Vagina (tissue), 2 donors: ENCODE data around the gene SYNDIG1.

ENCODE experiments used
- CTCF ChIP-seq, 3 experiments: fragments of 450-650 bp in 2 of 3; fragments of 200-600 bp in 1 of 3; sonication (generic) in 1 of 3; IDR thresholded peaks; one replicate each; pipeline ENCODE4 v1.5.1; 2017 to 2019; ENCODE audit warnings: antibody characterized with exemption in 3 of 3, mild to moderate bottlenecking in 2 of 3, moderate library complexity in 2 of 3
- POLR2A ChIP-seq, 2 donors: fragments of 450-650 bp; IDR thresholded peaks; one replicate each; pipeline ENCODE4 v1.6.1; 2017; ENCODE audit warnings: antibody characterized with exemption in 2 of 2, mild to moderate bottlenecking in 2 of 2, moderate library complexity in 2 of 2

- TF ChIP-seq CTCF (IDR thresholded peaks at IDR 0.05) = no peak
- no peak for TF ChIP-seq POLR2A (IDR thresholded peaks at IDR 0.05)
Measured at GRCh38 chr20:24588725-24589340, 119.4 kb downstream of the SYNDIG1 start.
